ENCODE results near the gene NPM1. TPM values are rescaled to one million over a fixed set of nuclear protein-coding genes. Genes with fewer than 3 reads are reported as not detected.

The NPM1 gene
- polyA plus RNA-seq, 10 donors: 843 to 1,538 (median 1,081) TPM

- no peak for DNase-seq
Measured at GRCh38 chr5:171444582-171444981, 56.9 kb downstream of the NPM1 start.

GRCh38 chr5:171445644-171446516 lies 58.2 kb downstream of the NPM1 start:
- peak; percentile 77 to 95 (median 90) for DNase-seq

- DNase-seq: peak in 1 of 3 donors; percentile 18
Measured at GRCh38 chr5:171447226-171447625, 59.6 kb downstream of the NPM1 start.

- no peak for DNase-seq
Measured at GRCh38 chr5:171449426-171449825, 61.8 kb downstream of the NPM1 start.

- DNase-seq: peak; percentile 59 to 80 (median 75)
Measured at GRCh38 chr5:171450423-171451331, 63.0 kb downstream of the NPM1 start.

- DNase-seq: no peak
Measured at GRCh38 chr5:171451421-171451820, 63.8 kb downstream of the NPM1 start.

- DNase-seq: no peak
Measured at GRCh38 chr5:171453056-171453725, 65.5 kb downstream of the NPM1 start.

- no peak for DNase-seq
Measured at GRCh38 chr5:171453988-171454387, 66.3 kb downstream of the NPM1 start.

GRCh38 chr5:171454549-171454948 lies 66.9 kb downstream of the NPM1 start:
- DNase-seq: peak in 2 of 3 donors; percentile 60 to 61

GRCh38 chr5:171455522-171455921 lies 67.9 kb downstream of the NPM1 start:
- no peak for DNase-seq

- DNase-seq: no peak
Measured at GRCh38 chr5:171457208-171457981, 69.7 kb downstream of the NPM1 start.

- DNase-seq: no peak
Measured at GRCh38 chr5:171459839-171460238, 72.2 kb downstream of the NPM1 start.

Other genes starting within 250 kb of the NPM1 start
- not detected for gene TLX3, start 78.6 kb upstream of the NPM1 start, polyA plus RNA-seq (ENCODE audit: insufficient read length in 10 of 10)
- 10 to 100 TPM in 9 of 10 donors, 1 to 10 TPM in 1; 8.3 to 26.6 (median 18.1) TPM for gene FGF18, start 31.8 kb downstream of the NPM1 start, polyA plus RNA-seq (ENCODE audit: insufficient read length in 10 of 10)

Data from muscle of back (tissue), 11 donors.